GM21576 (cell line): Measurements from ENCODE around the gene TMEM219.

Experiments used
- ATAC-seq: cut with Tn5 transposase; IDR thresholded peaks from one replicate; pipeline ENCODE4 v1.9.1; 2021; ENCODE audit warnings: mild to moderate bottlenecking, moderate library complexity; ENCODE audit not compliant: unreplicated experiment

TMEM219 gene

GRCh38 chr16:29994600-29995323 is 32.9 kb downstream of the TMEM219 start:
- peak; percentile 35 for ATAC-seq

GRCh38 chr16:29995324-29995910 is 33.5 kb downstream of the TMEM219 start, which contains the start of gene HIRIP3:
Gene HIRIP3, minus strand, starts transcription at chr16:29995617. Its CDS starts 12 bp downstream, at chr16:29995605.
- peak; percentile 43 for ATAC-seq

DNA sequence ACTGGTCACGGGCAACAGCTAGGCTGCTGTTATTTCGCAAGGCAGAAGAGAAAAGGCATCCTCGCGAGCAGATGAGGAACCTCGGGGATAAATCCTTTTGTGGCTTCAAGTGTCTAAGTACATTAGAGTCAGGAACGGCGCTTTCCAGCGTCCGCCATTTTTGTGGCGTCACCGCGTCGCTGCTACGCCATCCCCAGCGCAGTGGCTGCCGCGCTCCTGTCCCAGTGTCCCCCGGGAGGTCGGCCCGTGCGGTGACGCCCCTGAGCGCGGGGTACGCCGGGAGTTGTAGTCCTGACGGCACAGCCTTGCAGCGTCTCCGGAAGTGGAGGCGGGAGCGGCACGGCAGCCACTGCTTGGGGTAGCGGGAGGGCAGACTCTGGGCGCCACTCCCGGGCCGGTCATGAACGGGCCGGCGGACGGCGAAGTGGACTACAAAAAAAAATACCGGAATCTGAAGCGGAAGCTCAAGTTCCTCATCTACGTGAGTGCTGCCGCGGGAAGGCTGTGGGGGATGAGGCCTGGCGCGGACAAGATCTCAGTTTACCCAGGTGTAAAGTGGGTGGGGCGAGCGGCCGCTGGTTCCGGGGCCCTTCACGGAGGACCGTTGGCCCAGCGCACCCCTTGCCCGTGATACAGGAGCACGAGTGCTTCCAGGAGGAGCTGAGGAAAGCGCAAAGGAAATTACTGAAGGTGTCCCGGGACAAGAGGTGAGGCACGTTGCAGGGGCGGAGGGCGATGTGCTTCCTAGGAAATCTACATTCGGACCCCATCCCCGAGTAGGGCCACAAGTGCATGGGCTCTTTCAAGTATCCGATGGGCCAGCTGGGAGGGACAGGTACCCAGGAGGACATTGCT is 34.3 kb downstream of the TMEM219 start, which contains the start of gene INO80E:
INO80E (plus strand) TSS at position 331 of the 855 bp plus-strand sequence; CDS start at position 401, 70 bp downstream.
- ATAC-seq = peak; percentile 73

DNA sequence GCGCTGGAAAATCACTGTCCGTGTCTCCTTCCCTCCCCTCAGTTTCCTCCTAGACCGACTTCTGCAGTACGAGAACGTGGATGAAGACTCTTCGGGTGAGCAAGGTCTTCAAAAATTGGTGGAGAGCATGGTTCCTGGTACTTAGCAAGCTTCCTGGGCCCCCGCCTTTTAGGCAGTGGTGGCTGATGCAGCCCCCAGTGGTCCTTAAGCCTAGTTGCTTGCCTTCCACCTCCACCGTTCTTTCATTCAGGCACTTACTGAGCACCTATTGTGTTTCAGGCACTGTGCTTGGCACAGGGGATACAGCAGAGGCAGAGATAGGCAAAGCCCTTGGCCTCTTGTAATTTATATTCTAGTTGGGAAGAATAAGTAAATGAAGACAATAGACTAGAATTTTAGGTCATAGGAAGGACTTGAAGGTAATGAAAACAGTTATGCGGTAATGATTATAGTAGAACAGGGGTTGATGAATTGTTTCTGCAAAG is 34.9 kb downstream of the TMEM219 start:
- ATAC-seq = no peak

GRCh38 chr16:29999605-30000004 is 37.7 kb downstream of the TMEM219 start:
- ATAC-seq = no peak

GRCh38 chr16:30000735-30001631 is 39.1 kb downstream of the TMEM219 start:
- no peak for ATAC-seq

GRCh38 chr16:30002614-30003346 is 40.9 kb downstream of the TMEM219 start:
- no peak for ATAC-seq

GRCh38 chr16:30003670-30004423 is 42.0 kb downstream of the TMEM219 start:
- ATAC-seq = no peak

- ATAC-seq = no peak
These were observed 42.5 kb downstream of the TMEM219 start for GRCh38 chr16:30004424-30004776.

- no peak for ATAC-seq
These were observed 42.9 kb downstream of the TMEM219 start for GRCh38 chr16:30004811-30005242.

DNA sequence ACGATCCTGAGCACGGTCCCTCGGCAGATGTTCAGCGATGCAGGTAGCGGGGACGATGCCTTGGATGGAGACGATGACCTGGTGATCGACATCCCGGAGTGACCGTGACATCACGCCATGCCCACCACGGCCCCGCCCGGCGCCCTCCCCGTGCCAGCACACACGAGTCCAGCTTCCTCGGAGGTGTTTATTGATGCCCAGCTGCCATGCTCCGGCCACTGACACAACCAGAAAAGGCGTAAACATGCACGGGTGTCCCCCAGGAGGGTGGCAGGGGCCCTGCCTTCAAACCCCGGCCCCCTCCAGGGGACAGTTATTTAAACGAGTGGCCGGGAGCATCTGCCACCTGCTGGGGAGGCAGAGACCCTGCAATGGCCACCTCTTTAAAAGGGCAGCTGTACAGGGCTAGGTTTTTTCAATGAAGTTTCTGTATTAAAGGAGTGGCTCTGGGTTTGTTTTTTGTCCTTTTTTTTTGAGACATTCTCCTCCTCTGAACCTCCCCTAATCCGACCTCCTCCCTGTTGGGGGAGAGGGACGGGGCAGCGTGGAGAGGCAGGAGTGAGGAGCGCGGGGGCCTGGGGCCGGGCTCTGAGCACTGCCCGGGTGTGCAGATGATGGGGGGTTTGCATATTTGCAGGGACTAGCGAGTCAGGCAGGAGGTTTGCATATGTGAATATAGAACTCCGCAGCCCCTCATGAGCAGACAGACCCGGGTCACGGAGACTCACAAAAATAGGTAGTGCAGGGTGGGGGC is 43.6 kb downstream of the TMEM219 start:
- ATAC-seq = no peak

DNA sequence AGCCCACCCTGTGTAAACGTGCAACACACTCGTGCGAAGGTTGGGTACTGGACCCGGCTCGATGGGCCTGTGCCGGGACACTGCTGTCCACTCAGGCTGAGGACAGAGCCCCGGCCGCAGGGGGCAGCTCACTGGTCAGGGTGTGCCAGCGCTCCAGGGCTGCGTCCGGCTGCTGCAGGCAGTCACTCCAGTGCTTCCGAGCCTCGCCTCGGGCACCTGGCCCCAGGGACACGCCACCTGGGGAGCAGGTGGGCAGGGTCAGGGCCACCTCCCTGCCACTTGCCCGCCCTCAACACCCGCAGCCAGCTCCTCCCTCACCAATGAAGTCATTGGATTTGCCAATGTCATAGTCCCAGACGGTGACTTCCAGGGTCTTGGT is 44.2 kb downstream of the TMEM219 start:
- ATAC-seq = no peak

GRCh38 chr16:30006659-30007377 is 44.9 kb downstream of the TMEM219 start:
- ATAC-seq = no peak

GRCh38 chr16:30007378-30007895 is 45.6 kb downstream of the TMEM219 start:
- ATAC-seq = no peak

DNA sequence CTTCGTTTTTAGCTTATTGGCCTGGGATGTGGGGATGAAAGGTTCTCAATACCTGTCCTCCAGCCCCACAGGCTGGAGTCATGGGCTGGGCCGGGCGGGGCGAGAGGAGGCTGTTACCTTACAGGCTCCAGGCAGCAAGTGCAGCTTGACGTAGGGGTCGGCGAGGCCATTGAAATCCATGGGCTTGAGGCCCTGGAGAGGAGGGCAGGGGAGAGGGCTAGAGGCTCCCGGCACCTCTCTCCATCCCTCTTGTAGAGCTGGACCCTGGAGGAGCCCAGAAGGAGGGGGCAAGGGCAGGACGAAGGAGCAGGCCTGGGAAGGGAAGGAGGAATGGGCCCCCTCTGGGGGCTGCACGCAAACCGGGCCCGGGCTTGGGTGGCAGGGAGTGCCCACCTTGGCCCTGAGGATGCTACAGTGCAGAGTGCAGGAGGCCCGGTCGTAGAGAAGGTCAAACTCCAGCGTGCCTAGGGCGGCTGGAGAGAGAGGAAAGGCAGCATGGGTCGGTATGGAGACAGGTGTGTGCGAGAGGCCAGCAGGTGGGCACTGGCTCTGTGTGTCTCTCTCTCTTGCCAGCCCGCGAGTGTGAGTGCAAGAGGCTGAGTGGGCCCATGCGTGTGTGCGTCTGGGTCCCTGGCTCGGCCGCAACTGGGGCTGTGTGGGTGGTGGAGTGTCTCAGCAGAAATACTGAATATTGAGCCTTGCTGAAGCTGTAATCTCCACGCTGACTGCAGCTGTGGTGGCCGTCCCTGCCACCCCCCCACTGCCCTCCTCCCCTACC is 47.4 kb downstream of the TMEM219 start:
- no peak for ATAC-seq

- no peak for ATAC-seq
These were observed 48.3 kb downstream of the TMEM219 start for GRCh38 chr16:30009990-30010843.
